T-helper 1 cell treated with Interleukin-12 subunit alpha and Interleukin-12 subunit beta and Interleukin-4 antibody, amounts not matched to agents 30 μg/mL and 1 μg/mL, for 36 hours (primary cell): ENCODE data around the gene CENPV.

Experiments used
- H3K27ac Mint-ChIP-seq: one replicate; pipeline ENCODE4 v1.8.0; 2021; ENCODE audit warnings: mild to moderate bottlenecking, mixed read lengths
- H3K27me3 Mint-ChIP-seq: one replicate; pipeline ENCODE4 v1.8.0; 2021; ENCODE audit warnings: low read depth, mixed read lengths
- H3K36me3 Mint-ChIP-seq: one replicate; pipeline ENCODE4 v1.8.0; 2021; ENCODE audit warnings: low read depth, mixed read lengths
- H3K4me1 Mint-ChIP-seq: one replicate; pipeline ENCODE4 v1.8.0; 2021; ENCODE audit warnings: low read depth, mixed read lengths
- H3K4me3 Mint-ChIP-seq: one replicate; pipeline ENCODE4 v1.8.0; 2021; ENCODE audit warnings: mild to moderate bottlenecking, moderate library complexity, mixed read lengths
- H3K9me3 Mint-ChIP-seq: one replicate; pipeline ENCODE4 v1.8.0; 2021; ENCODE audit warnings: mixed read lengths

The CENPV gene

DNA sequence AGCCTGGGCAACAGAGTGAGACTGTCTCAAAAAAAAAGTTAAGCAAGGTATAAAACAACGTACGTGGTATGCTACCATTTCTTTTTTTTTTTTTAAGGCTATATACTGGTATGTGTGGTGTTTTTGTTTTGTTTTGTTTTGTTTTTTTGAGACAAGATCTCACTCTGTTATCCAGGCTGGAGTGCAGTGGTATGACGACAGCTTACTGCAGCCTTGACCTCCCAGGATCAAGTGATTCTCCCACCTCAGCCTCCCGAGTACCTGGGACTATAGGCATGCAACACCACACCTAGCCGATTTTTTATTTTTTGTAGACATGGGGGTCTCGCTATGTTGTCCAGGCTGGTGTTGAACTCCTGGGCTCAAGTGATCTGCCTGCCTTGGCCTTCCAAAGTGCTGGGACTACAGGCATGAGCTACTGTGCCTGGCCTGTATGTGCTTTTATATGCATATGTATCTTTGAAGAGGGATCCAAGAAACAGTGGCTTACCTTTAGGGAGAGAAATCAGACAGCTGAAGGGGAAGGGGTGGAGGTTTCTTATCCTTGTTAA lies 6.5 kb downstream of the CENPV start:
- Mint-ChIP-seq H3K36me3 (peaks cover 2% of the 10 kb centered on the region), H3K4me1 (peaks cover 8% of the 10 kb centered on the region), H3K9me3 (no peaks in the 10 kb centered on the region), H3K4me3 (no peak overlapping the region), H3K27me3 (peaks cover under 1% of the 10 kb centered on the region), H3K27ac (no peak overlapping the region)

DNA sequence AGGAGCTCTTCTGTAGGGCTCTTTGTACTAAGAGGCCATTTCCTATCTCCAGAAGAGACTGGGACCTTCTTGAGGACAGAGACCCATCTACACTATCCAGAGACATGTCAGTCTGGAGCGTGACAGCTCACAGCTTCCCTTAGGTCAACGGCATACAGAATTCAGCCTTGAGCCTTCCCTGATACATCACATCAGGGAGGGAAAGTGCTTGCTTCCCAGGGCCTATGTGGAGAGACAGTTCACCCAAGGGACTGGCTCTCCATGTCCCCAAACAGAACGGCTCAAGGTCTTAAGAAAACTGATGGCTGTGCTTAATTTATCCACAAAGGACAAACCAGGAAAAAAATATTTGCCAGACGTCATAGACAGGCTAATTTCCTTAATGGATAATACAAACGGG lies 7.7 kb downstream of the CENPV start:
- Mint-ChIP-seq H3K4me1 (peaks cover 4% of the 10 kb centered on the region), H3K9me3 (no peaks in the 10 kb centered on the region), H3K27me3 (no peaks in the 10 kb centered on the region), H3K27ac (no peak overlapping the region), H3K4me3 (no peak overlapping the region), H3K36me3 (peaks cover 2% of the 10 kb centered on the region)

DNA sequence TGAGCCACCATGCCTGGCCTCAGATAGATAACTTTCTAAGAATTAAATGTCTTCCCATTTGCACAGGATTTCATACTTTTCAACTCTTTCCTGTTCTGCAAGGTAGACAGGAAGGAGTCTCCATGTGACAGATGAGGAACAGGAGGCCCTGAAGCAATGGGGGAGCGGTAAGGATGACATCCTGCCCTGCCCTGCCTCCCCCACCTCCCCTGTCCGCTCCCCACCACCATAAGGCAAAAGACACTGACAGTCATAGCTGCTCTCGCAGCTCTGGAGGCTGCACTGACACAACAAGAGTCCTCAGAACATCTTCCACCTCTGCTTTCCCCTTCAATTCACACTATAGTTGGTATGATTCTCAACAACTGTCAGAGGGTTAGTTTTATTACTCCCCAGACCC lies 9.7 kb downstream of the CENPV start:
- no peaks in the 10 kb centered on the region for H3K4me1 Mint-ChIP-seq
- H3K9me3 Mint-ChIP-seq: no peaks in the 10 kb centered on the region
- H3K36me3 Mint-ChIP-seq: peaks cover 2% of the 10 kb centered on the region
- no peak overlapping the region for H3K27ac Mint-ChIP-seq
- no peaks in the 10 kb centered on the region for H3K27me3 Mint-ChIP-seq
- no peak overlapping the region for H3K4me3 Mint-ChIP-seq

DNA sequence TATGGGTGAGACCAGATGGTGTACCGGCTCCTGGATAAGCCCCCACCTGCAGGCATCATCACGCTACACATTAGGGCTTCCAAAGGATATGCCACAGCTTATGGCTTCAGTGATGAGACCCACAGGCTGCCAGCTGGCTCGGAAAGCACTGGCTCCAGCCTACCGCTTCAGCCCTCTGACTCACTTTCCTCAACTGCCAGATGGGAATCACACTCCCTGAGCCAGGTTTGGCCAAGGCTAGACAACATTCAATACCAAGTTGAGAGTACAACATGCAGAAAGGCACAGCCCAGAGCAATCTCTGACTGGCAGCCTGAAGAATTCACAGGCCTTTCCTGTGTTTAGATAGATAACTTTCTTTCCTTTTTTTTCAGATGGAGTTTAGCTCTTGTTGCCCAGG lies 10.3 kb downstream of the CENPV start:
- Mint-ChIP-seq H3K9me3 (no peaks in the 10 kb centered on the region), H3K36me3 (peaks cover 3% of the 10 kb centered on the region), H3K27me3 (no peaks in the 10 kb centered on the region), H3K4me1 (no peaks in the 10 kb centered on the region), H3K4me3 (no peak overlapping the region), H3K27ac (no peak overlapping the region)

DNA sequence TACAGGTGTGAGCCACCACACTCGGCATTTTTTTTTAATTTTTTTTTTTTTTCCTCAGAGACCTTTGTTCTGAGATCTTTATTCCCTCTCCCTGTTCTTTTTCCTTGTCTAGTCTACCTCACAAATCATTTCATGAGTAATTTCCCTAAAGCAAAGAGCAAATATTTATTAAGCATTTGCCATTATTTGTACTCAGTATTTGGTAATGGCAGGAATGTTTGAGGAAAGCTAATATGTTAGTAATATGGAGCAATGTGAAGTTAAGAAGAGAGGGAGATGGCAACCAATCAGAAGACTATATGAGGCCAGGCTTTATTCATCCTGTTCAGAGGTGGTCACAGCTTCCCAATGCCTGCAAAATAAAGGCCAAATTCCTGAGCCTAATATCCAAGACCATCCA lies 13.3 kb downstream of the CENPV start:
- Mint-ChIP-seq H3K4me1 (no peaks in the 10 kb centered on the region), H3K27me3 (no peaks in the 10 kb centered on the region), H3K36me3 (peaks cover 2% of the 10 kb centered on the region), H3K4me3 (no peak overlapping the region), H3K9me3 (no peaks in the 10 kb centered on the region), H3K27ac (no peak overlapping the region)

DNA sequence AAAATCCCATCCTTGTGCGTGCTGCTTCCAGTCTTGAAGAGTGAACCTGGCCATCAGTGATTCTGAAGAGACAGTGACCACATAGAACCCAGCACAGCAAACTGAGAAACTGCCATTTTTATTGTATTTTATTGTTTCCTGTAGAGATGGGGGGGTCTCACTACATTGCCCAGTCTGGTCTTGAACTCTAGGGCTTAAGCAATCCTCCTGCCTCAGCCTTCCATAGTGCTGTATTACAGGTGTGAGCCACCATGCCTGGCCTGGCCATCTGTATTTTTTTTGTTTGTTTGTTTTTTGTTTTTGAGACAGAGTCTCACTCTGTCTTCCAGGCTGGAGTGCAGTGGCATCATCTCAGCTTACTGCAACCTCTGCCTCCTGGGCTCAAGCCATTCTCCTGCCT lies 13.9 kb downstream of the CENPV start:
- Mint-ChIP-seq H3K36me3 (peaks cover 2% of the 10 kb centered on the region), H3K27me3 (no peaks in the 10 kb centered on the region), H3K4me1 (no peaks in the 10 kb centered on the region), H3K27ac (no peak overlapping the region), H3K4me3 (no peak overlapping the region), H3K9me3 (no peaks in the 10 kb centered on the region)

DNA sequence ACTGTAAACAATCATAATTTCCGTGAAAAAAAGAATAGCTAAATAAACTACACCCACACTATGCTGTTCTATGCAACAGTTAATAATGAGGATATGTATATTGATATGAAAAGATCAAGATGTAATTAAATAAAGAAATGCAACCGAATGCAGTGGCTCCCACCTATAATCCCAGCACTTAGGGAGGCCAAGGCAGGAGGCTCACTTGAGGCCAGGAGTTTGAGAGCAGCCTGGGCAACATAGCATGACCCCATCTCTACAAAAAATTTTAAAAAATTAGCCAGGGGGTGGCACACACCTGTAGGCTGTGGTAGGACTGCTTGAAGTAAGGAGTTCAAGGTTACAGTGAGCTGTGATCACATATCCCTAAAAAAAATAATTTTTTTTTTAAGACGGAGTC lies 14.9 kb downstream of the CENPV start:
- H3K27ac Mint-ChIP-seq: no peak overlapping the region
- no peaks in the 10 kb centered on the region for H3K9me3 Mint-ChIP-seq
- peaks cover 2% of the 10 kb centered on the region for H3K36me3 Mint-ChIP-seq
- H3K4me1 Mint-ChIP-seq: no peaks in the 10 kb centered on the region
- no peaks in the 10 kb centered on the region for H3K27me3 Mint-ChIP-seq
- no peak overlapping the region for H3K4me3 Mint-ChIP-seq

DNA sequence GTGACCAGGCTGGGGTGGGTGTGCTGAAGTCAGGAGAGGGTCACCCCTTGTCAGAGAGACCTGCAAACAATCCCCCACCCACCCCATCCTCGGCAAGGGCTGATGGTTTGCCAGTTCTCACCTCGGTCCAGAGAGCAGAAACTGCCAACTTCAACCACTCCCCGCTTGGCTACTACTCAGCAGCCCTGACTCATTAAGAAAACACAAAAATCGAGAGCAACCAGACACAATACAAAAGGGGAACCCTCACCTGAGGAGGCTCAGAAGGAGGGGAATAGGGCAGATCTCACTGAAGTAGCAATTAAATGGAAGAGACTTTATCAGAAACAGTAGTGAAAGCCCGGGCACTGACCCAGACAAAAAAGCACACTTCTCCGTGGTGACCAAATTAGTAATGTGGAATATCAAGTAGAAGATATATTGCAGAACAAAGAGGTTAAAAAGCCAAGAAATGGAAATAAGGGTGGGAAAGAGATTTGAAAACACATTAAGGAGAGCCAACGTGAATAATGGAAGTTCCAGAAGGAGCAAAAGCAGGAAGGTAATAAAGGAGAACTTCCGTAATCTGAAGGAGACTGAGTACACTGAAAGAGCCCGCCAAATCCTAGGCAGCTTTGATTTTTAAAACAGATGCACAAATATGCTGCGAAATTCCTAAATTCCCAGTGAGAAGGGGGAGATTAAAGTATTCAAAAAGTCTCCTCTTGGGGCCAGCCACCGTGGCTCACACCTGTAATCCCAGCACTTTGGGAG lies 23.6 kb downstream of the CENPV start:
- Mint-ChIP-seq H3K36me3 (no peaks in the 10 kb centered on the region), H3K27me3 (no peaks in the 10 kb centered on the region)

DNA sequence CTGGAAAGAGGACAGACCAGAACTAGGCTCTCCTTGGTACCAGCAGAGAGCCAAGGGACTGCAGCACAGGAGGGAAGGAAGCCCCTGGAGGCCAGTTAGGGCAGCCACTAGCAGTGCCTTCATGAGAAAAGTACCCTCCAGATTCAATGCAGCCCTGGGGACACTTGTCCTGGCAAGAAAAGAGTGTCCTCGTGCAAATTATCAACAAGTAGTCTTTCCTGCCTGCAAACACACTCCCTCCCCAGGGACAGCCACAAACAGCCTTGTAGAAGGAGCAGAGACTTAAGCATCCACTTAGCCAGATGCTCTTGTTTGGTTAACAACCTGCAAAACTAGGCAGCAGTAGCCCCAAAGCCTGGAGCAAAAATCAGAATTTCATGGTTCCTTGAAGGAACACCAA lies 24.3 kb downstream of the CENPV start:
- H3K4me1 Mint-ChIP-seq: no peaks in the 10 kb centered on the region
- no peaks in the 10 kb centered on the region for H3K36me3 Mint-ChIP-seq
- H3K27ac Mint-ChIP-seq: no peak overlapping the region
- H3K9me3 Mint-ChIP-seq: no peaks in the 10 kb centered on the region
- no peaks in the 10 kb centered on the region for H3K27me3 Mint-ChIP-seq
- no peak overlapping the region for H3K4me3 Mint-ChIP-seq

More for the DNA sequence above, 23.6 kb downstream of the CENPV start:
- H3K4me1 Mint-ChIP-seq: no peaks in the 10 kb centered on the region
- no peak overlapping the region for H3K4me3 Mint-ChIP-seq
- H3K27ac Mint-ChIP-seq: no peak overlapping the region
- H3K9me3 Mint-ChIP-seq: no peaks in the 10 kb centered on the region

DNA sequence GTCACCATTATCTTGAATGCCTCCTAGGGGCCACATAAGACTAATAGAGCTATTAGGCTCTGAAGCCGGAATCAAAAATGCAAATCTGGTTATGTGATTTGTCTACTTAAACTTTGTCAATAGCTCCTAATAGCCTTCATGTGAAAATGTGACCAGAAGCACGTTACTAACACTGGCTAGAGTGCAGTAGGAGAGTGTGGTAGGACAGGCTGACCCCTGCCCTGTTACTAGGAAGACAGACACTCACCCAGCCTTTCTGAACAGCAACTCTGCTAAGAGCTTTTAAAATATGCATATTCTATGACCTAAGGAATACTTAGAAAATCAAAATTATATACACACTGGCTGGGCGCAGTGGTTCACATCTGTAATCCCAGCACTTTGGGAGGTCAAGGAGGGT lies 26.3 kb downstream of the CENPV start:
- H3K4me3 Mint-ChIP-seq: no peak overlapping the region
- H3K4me1 Mint-ChIP-seq: no peaks in the 10 kb centered on the region
- no peaks in the 10 kb centered on the region for H3K9me3 Mint-ChIP-seq
- no peaks in the 10 kb centered on the region for H3K36me3 Mint-ChIP-seq
- no peaks in the 10 kb centered on the region for H3K27me3 Mint-ChIP-seq
- H3K27ac Mint-ChIP-seq: no peak overlapping the region

DNA sequence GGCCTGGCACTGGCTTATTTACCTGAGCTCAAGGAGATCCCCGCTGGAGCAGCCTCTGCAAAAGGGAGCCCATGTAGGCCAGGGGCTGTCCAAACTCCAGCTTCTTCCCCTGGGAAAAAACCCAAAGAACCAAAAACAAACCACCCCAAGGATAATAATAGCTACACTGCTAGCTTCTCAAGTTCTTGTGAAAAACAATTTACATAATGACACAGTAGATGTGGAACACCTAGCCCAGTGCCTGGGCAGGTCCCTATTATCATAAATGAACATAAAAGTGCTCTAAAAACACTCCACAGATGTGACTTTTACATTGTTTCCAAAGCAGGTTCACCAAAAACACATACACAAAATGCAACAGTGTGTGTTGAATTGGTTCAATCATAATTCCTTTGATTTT lies 27.3 kb downstream of the CENPV start:
- H3K36me3 Mint-ChIP-seq: no peaks in the 10 kb centered on the region
- H3K4me1 Mint-ChIP-seq: no peaks in the 10 kb centered on the region
- no peaks in the 10 kb centered on the region for H3K27me3 Mint-ChIP-seq
- H3K4me3 Mint-ChIP-seq: no peak overlapping the region
- H3K27ac Mint-ChIP-seq: no peak overlapping the region
- H3K9me3 Mint-ChIP-seq: no peaks in the 10 kb centered on the region

DNA sequence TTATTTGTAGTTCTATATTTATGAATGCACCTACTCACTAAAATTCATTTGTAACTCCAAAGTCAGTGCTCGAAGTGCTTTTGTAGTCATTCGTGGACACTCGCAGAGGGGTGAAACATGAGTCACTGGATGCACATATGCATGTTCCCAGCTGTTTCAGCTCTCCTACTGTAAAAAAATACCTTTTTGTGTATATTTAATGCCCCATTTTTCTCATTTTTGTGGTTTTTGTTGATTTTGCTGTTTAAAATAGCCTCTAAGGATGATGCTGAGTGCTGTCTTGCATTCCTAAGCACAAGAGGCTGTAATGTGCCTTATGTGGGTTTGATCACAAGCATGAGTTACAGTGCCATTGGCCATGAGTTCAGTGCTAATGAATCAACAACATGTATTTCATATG lies 30.6 kb downstream of the CENPV start:
- no peaks in the 10 kb centered on the region for H3K27me3 Mint-ChIP-seq
- no peak overlapping the region for H3K4me3 Mint-ChIP-seq
- no peaks in the 10 kb centered on the region for H3K9me3 Mint-ChIP-seq
- H3K4me1 Mint-ChIP-seq: no peaks in the 10 kb centered on the region
- H3K36me3 Mint-ChIP-seq: no peaks in the 10 kb centered on the region
- no peak overlapping the region for H3K27ac Mint-ChIP-seq

DNA sequence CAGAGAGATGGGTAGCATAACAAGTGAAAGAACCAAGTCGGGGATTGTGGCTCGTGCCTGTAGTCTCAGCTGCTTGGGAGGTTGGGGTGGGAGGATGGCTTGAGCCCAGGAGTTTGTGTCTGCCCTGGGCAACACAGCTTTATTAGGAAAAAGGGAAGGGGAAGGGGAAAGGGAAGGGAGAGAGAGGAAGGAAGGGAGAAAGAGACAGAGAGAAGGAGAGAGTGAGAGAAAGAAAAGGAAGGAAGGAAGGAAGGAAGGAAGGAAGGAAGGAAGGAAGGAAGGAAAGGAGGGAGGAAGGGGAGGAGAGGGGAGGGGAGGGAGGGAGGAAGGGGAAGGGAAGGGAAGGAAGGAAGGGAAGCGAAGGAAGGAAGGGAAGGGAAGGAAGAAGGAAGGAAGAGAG lies 33.3 kb downstream of the CENPV start:
- no peak overlapping the region for H3K4me3 Mint-ChIP-seq
- no peaks in the 10 kb centered on the region for H3K4me1 Mint-ChIP-seq
- H3K27me3 Mint-ChIP-seq: no peaks in the 10 kb centered on the region
- H3K36me3 Mint-ChIP-seq: peaks cover 2% of the 10 kb centered on the region
- H3K9me3 Mint-ChIP-seq: no peaks in the 10 kb centered on the region
- H3K27ac Mint-ChIP-seq: no peak overlapping the region

DNA sequence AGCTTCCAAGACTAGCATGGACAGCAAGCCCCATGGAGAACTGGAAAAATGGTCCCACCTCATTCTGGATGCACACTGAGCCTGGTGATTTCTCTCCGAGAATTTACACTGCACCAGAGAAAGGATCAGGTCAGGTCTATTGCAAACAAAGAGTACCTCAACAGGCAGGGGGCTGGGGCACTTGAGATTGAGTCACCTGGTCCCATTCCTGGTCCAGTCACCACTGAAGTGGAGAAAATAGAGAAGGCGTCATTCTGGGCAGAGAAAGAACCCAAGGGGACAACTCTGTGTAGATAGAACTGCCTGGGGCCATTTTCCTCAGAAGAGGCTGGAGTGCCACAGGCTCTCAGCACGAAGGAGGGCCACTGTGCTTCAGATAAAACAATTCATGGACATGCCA lies 38.4 kb downstream of the CENPV start:
- Mint-ChIP-seq H3K4me1 (peaks cover 4% of the 10 kb centered on the region), H3K9me3 (no peaks in the 10 kb centered on the region), H3K4me3 (no peak overlapping the region), H3K27ac (no peak overlapping the region), H3K27me3 (no peaks in the 10 kb centered on the region), H3K36me3 (peaks cover 7% of the 10 kb centered on the region)

DNA sequence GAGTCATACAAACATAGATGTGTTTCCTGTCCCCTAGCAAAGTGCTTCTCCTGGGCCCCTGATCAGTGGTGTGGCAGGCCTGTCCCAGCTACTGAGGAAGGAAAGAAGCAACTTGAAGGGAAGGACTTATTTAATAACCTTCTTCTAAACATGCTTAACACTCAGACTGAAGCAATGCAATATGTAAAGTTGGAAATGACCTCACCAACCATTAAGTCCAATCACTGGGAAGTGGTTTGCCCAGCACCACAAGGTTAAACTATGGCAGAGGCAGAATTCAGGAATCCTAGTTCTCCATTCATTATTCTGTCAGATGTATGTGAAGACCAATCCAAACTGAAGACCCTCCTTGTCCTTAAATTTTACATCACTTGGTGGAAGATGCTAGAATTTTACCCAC lies 39.1 kb downstream of the CENPV start:
- no peaks in the 10 kb centered on the region for H3K9me3 Mint-ChIP-seq
- H3K27ac Mint-ChIP-seq: no peak overlapping the region
- H3K4me1 Mint-ChIP-seq: peaks cover 4% of the 10 kb centered on the region

More for the DNA sequence above, 39.1 kb downstream of the CENPV start:
- H3K36me3 Mint-ChIP-seq: peaks cover 7% of the 10 kb centered on the region
- no peaks in the 10 kb centered on the region for H3K27me3 Mint-ChIP-seq
- no peak overlapping the region for H3K4me3 Mint-ChIP-seq
